ENCODE measurements around the gene SEPTIN8.

DNA sequence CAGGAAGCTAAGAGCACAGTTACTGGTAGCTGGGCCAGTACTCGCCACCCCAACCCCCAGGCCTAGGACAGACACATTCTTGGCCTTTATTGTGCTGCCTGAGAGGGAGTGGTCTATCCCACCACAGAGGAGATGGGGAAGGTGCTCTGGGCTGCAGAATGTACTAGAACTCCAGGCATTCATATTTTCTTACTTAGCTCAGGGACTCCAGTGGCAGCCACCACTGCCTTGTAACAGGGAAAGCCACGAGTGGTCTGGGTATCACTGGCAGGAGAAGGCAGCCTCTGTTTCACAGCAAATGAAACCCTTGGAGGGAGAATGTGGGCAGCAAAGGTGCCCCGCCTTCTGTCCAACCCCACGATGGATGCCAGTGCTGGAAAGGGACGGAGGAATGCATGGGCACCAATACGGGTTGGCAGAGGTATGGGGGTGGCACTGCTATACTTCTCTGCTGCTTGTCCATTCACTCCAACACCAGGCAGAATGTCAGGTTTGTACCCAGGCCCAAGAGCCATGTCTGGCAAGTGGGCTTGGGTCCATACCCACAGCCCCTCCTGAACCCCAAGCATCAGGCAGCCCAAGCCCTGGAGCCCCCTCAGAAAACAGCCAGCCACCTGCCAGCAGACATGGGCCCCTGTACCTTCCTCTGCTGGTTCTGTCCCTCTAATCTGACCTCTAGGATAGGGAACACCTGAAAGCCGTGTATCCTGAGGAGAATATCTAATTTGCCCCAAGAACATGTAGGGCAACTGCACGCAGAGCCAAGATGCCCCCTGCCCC, 4.6 kb downstream of the SEPTIN8 start:
- TF ChIP-seq CTCF (conservative IDR thresholded peaks at IDR 0.05 in 1 of 2, IDR thresholded peaks at IDR 0.05 in 1 of 2; ENCODE audit: extremely low read depth in 1 of 2, insufficient read depth in 1 of 2, low read depth in 1 of 2, low read length in 2 of 2): no peak
- TF ChIP-seq EZH2 (IDR thresholded peaks at IDR 0.05; ENCODE audit: borderline replicate concordance, low read length): no peak
